GM18861 (cell line): ENCODE results near the gene C1orf159.
"Not testable (repeated sequence)": the region's sequence is repeated elsewhere in the genome, so short reads cannot be mapped to it uniquely, and the experiment has no call there.

ENCODE experiments used
- ATAC-seq: cut with Tn5 transposase; IDR thresholded peaks from one replicate; pipeline ENCODE4 v1.9.1; 2021; ENCODE audit not compliant: unreplicated experiment

Gene C1orf159

GRCh38 chr1:1119272-1119890, 3.5 kb upstream of the C1orf159 start:
- no peak for ATAC-seq

GRCh38 chr1:1118876-1119220, 3.0 kb upstream of the C1orf159 start:
- ATAC-seq = no peak

- no peak for ATAC-seq
These were observed 2.4 kb upstream of the C1orf159 start for GRCh38 chr1:1118011-1118875.

GRCh38 chr1:1117469-1117831, 1.6 kb upstream of the C1orf159 start:
- no peak for ATAC-seq

- no peak for ATAC-seq
These were observed 996 bp upstream of the C1orf159 start for GRCh38 chr1:1116701-1117468.

GRCh38 chr1:1115136-1115785, 628 bp downstream of the C1orf159 start:
- ATAC-seq = no peak

- ATAC-seq = no peak
These were observed 1.5 kb downstream of the C1orf159 start for GRCh38 chr1:1114431-1114830.

- no peak for ATAC-seq
These were observed 3.5 kb downstream of the C1orf159 start for GRCh38 chr1:1112237-1112985.

GRCh38 chr1:1111516-1112236, 4.2 kb downstream of the C1orf159 start:
- ATAC-seq = no peak

- ATAC-seq = no peak
These were observed 5.3 kb downstream of the C1orf159 start for GRCh38 chr1:1110561-1110971.

- ATAC-seq = no peak
These were observed 6.1 kb downstream of the C1orf159 start for GRCh38 chr1:1109743-1110142.

- ATAC-seq = no peak
These were observed 9.2 kb downstream of the C1orf159 start for GRCh38 chr1:1106510-1107221.

- not testable (repeated sequence) for ATAC-seq
These were observed 11.7 kb downstream of the C1orf159 start for GRCh38 chr1:1104152-1104551.

- ATAC-seq = no peak
These were observed 14.4 kb downstream of the C1orf159 start for GRCh38 chr1:1101503-1101902.

- ATAC-seq = no peak
These were observed 15.6 kb downstream of the C1orf159 start for GRCh38 chr1:1100296-1100695.

- no peak for ATAC-seq
These were observed 16.2 kb downstream of the C1orf159 start for GRCh38 chr1:1099506-1100183.

GRCh38 chr1:1098681-1099421, 17.0 kb downstream of the C1orf159 start:
- ATAC-seq = no peak

- ATAC-seq = not testable (repeated sequence)
These were observed 19.8 kb downstream of the C1orf159 start for GRCh38 chr1:1096136-1096535.
